Measurements from ENCODE around the gene SET. TPM values are rescaled to one million over a fixed set of nuclear protein-coding genes. Genes with fewer than 3 reads are reported as not detected.

The SET gene
- total and polyA plus RNA-seq, 9 donors: 288 to 388 (median 338) TPM

DNA sequence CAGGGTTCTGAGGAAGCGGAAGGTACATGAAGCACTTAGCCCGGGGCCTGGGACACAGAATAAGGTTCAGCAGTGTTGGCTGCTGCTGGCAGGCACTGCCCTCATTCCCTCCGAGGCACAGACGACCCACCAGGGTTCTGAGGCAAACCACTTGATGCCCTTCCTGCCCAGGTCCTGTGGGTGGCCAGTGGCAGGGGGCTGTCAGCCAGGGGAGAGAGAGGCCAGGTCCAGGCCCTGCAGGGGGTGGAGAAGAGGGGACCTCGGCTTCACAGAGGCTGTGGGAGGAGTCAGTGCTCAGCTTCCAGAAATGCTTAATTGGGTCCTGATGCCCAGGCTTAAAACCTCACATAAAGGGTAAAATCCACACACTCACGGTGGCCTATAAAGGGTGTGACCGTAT lies 39.3 kb downstream of the SET start:
- WGBS (ENCODE audit: insufficient coverage): 56% methylated on average over 6 of the region's 7 CpGs
- DNase-seq: no peak
- H3K27ac ChIP-seq (ENCODE audit: low read length): no peak overlapping the region

DNA sequence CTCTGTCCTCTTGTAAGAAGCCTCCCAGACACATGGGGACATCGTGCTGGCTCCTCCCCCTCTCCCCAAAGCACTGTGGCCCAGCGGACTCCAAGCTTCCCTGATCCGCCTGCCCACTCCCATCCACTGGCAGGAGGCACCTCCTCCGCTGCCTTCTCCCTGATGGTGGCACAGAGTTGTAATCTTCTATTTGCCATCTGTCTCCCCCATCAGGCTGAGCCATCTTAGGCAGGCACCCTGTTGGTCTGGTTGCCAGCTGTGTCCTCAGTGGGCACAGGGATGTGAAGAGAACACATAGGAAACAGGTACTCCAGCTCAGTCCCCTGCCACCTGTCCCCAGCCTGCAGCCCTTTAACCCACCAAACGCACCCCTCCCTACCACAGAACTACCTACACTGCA lies 40.3 kb downstream of the SET start:
- 33% methylated on average over 3 of the region's 5 CpGs for WGBS (ENCODE audit: insufficient coverage)
- Histone ChIP-seq H3K4me1 (ENCODE audit: control insufficient read depth, insufficient read depth, low read length) (peaks cover 11% of the 10 kb centered on the region), H3K36me3 (ENCODE audit: control insufficient read depth, insufficient read depth, low read length) (peaks cover 31% of the 10 kb centered on the region), H3K27ac (ENCODE audit: low read length) (no peak overlapping the region), H3K9me3 (replicated peaks; ENCODE audit: control insufficient read depth, low read depth, low read length) (no peaks in the 10 kb centered on the region), H3K4me3 (ENCODE audit: low read length) (no peak overlapping the region), H3K27me3 (ENCODE audit: control insufficient read depth, insufficient read depth, low read length) (no peaks in the 10 kb centered on the region)
- no peak for DNase-seq

More for the DNA sequence above, 39.3 kb downstream of the SET start:
- Histone ChIP-seq H3K4me1 (ENCODE audit: control insufficient read depth, insufficient read depth, low read length) (peaks cover 14% of the 10 kb centered on the region), H3K36me3 (ENCODE audit: control insufficient read depth, insufficient read depth, low read length) (peaks cover 29% of the 10 kb centered on the region), H3K4me3 (ENCODE audit: low read length) (no peak overlapping the region), H3K9me3 (replicated peaks; ENCODE audit: control insufficient read depth, low read depth, low read length) (no peaks in the 10 kb centered on the region), H3K27me3 (ENCODE audit: control insufficient read depth, insufficient read depth, low read length) (no peaks in the 10 kb centered on the region)

DNA sequence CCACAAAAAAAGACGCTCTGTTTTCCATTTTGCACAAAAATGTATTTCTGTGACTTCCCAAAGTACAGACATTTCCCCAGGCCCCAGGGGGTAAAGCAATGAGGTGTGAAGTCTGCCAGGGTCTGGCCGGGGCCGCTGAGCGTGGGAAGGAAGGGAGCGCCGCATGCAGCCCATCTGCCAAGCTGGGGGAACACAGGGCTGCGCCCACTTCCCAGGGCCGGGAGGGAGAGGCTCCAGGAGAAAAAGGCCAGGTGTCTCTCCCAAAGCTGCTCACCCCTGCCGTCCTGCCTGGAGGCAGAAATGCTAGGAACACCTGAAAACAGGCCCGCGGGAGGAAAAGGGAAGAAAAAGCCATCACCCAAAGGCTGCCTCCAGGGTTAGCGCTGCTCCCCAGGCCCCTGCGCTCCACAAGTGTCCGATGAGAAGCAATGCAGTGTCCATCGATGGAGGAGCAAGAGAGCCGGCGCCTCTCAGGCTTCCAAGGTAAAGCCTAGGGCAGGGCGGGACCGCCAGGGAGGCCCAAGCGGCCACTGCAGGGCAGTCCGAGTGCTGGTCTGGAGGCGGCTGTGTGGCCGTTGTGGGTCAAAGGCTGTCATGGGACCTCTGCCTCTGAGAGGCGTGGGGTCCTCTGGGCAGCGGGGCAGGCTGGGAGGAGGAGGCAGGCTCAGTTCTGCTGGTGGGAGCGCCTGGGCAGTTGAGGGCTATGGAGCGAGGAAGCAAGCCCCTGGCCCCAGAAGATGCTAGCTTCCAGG lies 40.9 kb downstream of the SET start:
- no peak overlapping the region for H3K27ac ChIP-seq (ENCODE audit: low read length)
- no peaks in the 10 kb centered on the region for H3K9me3 ChIP-seq (replicated peaks; ENCODE audit: control insufficient read depth, low read depth, low read length)
- 77% methylated on average over 24 of the region's 27 CpGs for WGBS (ENCODE audit: insufficient coverage)
- peaks cover 4% of the 10 kb centered on the region for H3K4me1 ChIP-seq (ENCODE audit: control insufficient read depth, insufficient read depth, low read length)
- no peaks in the 10 kb centered on the region for H3K27me3 ChIP-seq (ENCODE audit: control insufficient read depth, insufficient read depth, low read length)
- H3K36me3 ChIP-seq (ENCODE audit: control insufficient read depth, insufficient read depth, low read length): peaks cover 37% of the 10 kb centered on the region
- H3K4me3 ChIP-seq (ENCODE audit: low read length): no peak overlapping the region
- no peak for DNase-seq

DNA sequence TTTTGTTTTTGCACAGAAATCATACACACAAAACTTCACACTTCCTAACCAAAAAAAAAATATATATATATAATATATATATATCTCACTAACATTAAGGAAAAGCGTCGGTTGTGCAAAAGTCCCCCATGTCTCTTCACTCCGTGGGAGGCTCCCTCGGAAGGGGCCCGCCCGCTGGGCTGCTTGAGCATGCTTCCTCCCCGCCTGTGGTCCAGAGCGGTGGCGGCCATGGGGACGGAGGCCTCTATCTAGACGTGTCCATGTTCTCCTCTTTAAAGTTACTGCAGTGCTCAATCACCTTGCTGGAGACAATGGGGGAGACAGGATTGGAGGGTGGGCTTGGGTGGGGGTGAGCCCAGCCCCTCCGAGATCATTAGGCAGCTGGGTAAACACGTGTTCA lies 42.1 kb downstream of the SET start:
- H3K27me3 ChIP-seq (ENCODE audit: control insufficient read depth, insufficient read depth, low read length): no peaks in the 10 kb centered on the region
- peaks cover 41% of the 10 kb centered on the region for H3K36me3 ChIP-seq (ENCODE audit: control insufficient read depth, insufficient read depth, low read length)
- peaks cover 8% of the 10 kb centered on the region for H3K4me1 ChIP-seq (ENCODE audit: control insufficient read depth, insufficient read depth, low read length)
- no peaks in the 10 kb centered on the region for H3K9me3 ChIP-seq (replicated peaks; ENCODE audit: control insufficient read depth, low read depth, low read length)
- H3K27ac ChIP-seq (ENCODE audit: low read length): no peak overlapping the region
- no peak overlapping the region for H3K4me3 ChIP-seq (ENCODE audit: low read length)
- DNase-seq: no peak
- 74% methylated on average over 10 of the region's 13 CpGs for WGBS (ENCODE audit: insufficient coverage)

DNA sequence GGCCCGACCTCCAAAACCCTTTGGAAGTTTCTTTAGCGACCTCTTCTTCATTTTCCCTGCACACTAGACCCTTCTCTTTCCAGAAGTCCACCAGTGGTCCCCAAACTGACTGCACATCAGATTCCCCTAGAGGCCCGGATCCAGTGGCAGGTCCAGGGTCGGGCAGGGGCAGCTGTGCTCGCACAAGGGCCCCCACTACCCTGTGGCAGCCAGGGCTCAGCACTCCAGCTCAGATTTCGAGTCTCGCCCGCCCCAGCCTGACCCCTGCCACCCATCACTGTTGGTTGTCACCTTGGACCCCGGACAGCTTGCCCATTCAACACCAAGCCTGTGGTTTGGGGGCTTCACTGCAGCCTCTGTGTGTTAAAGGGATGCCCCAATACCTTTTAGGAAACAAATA lies 42.7 kb downstream of the SET start:
- H3K4me1 ChIP-seq (ENCODE audit: control insufficient read depth, insufficient read depth, low read length): peaks cover 8% of the 10 kb centered on the region
- no peaks in the 10 kb centered on the region for H3K27me3 ChIP-seq (ENCODE audit: control insufficient read depth, insufficient read depth, low read length)
- H3K9me3 ChIP-seq (replicated peaks; ENCODE audit: control insufficient read depth, low read depth, low read length): no peaks in the 10 kb centered on the region
- H3K4me3 ChIP-seq (ENCODE audit: low read length): no peak overlapping the region
- DNase-seq: no peak
- 76% methylated on average over 7 of the region's 9 CpGs for WGBS (ENCODE audit: insufficient coverage)
- peaks cover 41% of the 10 kb centered on the region for H3K36me3 ChIP-seq (ENCODE audit: control insufficient read depth, insufficient read depth, low read length)
- no peak overlapping the region for H3K27ac ChIP-seq (ENCODE audit: low read length)

DNA sequence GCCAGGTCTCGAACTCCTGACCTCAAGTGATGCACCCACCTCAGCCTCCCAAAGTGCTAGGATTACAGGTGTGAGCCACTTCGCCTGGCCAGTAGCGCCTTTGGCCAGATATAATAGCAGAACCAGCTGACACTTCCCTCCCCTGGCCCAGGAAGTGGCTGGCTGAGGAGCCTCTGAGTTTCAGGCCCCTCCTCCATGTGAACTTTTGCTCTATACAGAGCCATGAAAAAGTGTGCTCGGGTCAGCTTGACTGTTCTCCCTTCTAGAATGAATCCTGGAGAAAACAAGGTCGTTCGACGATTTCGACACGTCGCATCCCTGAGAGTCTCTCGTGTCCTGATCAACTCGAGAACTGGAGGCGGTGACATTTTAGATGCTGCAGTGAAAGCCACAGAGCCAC lies 43.6 kb downstream of the SET start:
- Histone ChIP-seq H3K9me3 (replicated peaks; ENCODE audit: control insufficient read depth, low read depth, low read length) (no peaks in the 10 kb centered on the region), H3K36me3 (ENCODE audit: control insufficient read depth, insufficient read depth, low read length) (peaks cover 46% of the 10 kb centered on the region), H3K27ac (ENCODE audit: low read length) (no peak overlapping the region), H3K4me3 (ENCODE audit: low read length) (no peak overlapping the region), H3K27me3 (ENCODE audit: control insufficient read depth, insufficient read depth, low read length) (no peaks in the 10 kb centered on the region), H3K4me1 (ENCODE audit: control insufficient read depth, insufficient read depth, low read length) (peaks cover 8% of the 10 kb centered on the region)
- no peak for DNase-seq
- 89% methylated on average over 11 of the region's 13 CpGs for WGBS (ENCODE audit: insufficient coverage)

DNA sequence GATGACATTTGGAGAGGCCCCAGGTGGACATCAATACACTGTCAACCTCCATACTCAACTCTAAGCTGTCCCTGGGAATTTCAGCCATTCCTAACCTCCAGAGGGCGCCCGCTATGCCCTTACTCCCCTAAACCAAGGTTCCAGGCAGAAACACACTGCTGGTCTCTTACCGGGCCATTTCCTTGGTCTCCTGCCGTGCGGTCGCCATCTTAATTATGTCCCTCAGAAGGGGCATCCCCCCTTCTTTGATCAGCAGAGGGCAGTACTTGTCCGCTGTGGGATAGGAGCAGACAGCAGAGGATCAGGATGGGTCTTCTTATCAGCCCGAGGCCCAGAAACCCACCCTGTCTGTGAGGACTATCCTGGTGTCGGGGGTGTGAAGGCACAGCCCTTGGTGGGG lies 44.2 kb downstream of the SET start:
- H3K27me3 ChIP-seq (ENCODE audit: control insufficient read depth, insufficient read depth, low read length): no peaks in the 10 kb centered on the region
- H3K27ac ChIP-seq (ENCODE audit: low read length): no peak overlapping the region
- DNase-seq: peak; percentile 79
- peaks cover 8% of the 10 kb centered on the region for H3K4me1 ChIP-seq (ENCODE audit: control insufficient read depth, insufficient read depth, low read length)
- 3% methylated on average over 5 of the region's 9 CpGs for WGBS (ENCODE audit: insufficient coverage)
- H3K4me3 ChIP-seq (ENCODE audit: low read length): no peak overlapping the region
- peaks cover 47% of the 10 kb centered on the region for H3K36me3 ChIP-seq (ENCODE audit: control insufficient read depth, insufficient read depth, low read length)
- no peaks in the 10 kb centered on the region for H3K9me3 ChIP-seq (replicated peaks; ENCODE audit: control insufficient read depth, low read depth, low read length)

DNA sequence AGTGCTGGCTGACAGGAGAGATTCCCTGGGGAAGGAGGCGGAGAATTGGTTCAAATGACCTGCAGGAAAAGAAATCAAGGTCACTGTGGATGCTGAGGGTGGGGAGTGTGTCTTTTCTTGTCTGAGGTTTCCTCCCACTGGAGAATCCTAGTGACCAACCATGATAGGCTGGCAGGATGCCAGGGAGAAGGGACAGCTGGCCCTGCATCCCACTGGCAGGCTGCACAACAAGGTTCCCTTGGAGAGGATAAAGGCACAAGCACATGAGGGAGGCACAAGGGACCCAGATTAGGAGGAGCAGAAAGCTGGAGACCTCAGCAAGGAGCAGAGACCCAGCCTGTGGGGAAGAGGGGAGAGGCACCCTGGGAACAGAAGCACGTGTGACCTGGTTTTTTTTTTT lies 46.4 kb downstream of the SET start:
- Histone ChIP-seq H3K27ac (ENCODE audit: low read length) (peak overlapping the region; percentile 13), H3K36me3 (ENCODE audit: control insufficient read depth, insufficient read depth, low read length) (peaks cover 52% of the 10 kb centered on the region), H3K4me1 (ENCODE audit: control insufficient read depth, insufficient read depth, low read length) (peaks cover 8% of the 10 kb centered on the region), H3K9me3 (replicated peaks; ENCODE audit: control insufficient read depth, low read depth, low read length) (no peaks in the 10 kb centered on the region), H3K27me3 (ENCODE audit: control insufficient read depth, insufficient read depth, low read length) (no peaks in the 10 kb centered on the region), H3K4me3 (ENCODE audit: low read length) (no peak overlapping the region)
- no CpG with 5 or more reads among the region's 2 CpGs for WGBS (ENCODE audit: insufficient coverage)
- peak; percentile 56 for DNase-seq

DNA sequence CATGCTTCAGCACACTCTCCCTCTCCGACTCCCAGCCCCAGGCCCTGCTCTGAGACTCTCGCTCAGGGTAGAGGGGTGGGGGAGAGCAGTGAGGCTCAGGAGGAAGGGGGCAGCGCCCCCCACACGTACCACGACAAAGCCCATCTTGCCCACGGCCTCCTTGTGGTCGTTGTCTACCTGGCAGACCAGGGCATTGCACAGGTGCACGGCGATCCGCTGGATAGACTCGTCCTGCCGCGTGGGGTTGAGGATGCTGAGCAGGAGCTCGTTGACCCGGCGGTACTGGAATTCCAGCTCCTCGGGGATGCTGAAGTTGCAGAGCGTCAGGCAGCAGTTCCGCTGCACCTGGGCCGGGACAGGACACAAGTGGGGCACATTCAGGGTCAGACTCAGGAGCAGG lies 53.4 kb downstream of the SET start:
- Histone ChIP-seq H3K27me3 (ENCODE audit: control insufficient read depth, insufficient read depth, low read length) (no peaks in the 10 kb centered on the region), H3K9me3 (replicated peaks; ENCODE audit: control insufficient read depth, low read depth, low read length) (no peaks in the 10 kb centered on the region), H3K36me3 (ENCODE audit: control insufficient read depth, insufficient read depth, low read length) (peaks cover 37% of the 10 kb centered on the region), H3K4me3 (ENCODE audit: low read length) (no peak overlapping the region), H3K4me1 (ENCODE audit: control insufficient read depth, insufficient read depth, low read length) (peaks cover under 1% of the 10 kb centered on the region), H3K27ac (ENCODE audit: low read length) (no peak overlapping the region)
- 63% methylated on average over 15 of the region's 20 CpGs for WGBS (ENCODE audit: insufficient coverage)
- DNase-seq: peak; percentile 27

DNA sequence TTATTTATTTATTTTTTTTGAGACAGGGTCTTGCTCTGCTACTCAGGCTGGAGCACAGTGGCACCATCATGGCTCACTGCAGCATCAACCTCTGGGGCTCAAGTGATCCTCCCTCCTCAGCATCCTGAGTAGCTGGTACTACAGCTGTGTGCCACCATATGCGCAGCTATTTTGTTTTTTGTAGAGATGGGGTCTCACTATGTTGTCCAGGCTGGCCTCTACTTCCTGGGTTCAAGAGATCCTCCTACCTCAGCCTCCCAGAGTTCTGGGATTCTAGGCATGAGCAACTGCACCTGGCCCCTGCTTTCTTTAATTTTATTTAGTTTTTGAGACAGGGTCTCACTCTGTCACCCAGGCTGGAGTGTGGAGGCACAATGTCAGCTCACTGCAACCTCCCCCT lies 54.4 kb downstream of the SET start:
- WGBS (ENCODE audit: insufficient coverage): no CpG with 5 or more reads among the region's 1 CpG
- Histone ChIP-seq H3K9me3 (replicated peaks; ENCODE audit: control insufficient read depth, low read depth, low read length) (no peaks in the 10 kb centered on the region), H3K4me3 (ENCODE audit: low read length) (no peak overlapping the region), H3K36me3 (ENCODE audit: control insufficient read depth, insufficient read depth, low read length) (peaks cover 34% of the 10 kb centered on the region), H3K27ac (ENCODE audit: low read length) (no peak overlapping the region), H3K27me3 (ENCODE audit: control insufficient read depth, insufficient read depth, low read length) (no peaks in the 10 kb centered on the region), H3K4me1 (ENCODE audit: control insufficient read depth, insufficient read depth, low read length) (peaks cover 4% of the 10 kb centered on the region)
- no peak for DNase-seq
